ENCODE results near the gene SMYD1.

The SMYD1 gene

GRCh38 chr2:88139203-88139702 lies 71.6 kb downstream of the SMYD1 start:
- H3K4me3 ChIP-seq (ENCODE audit: low read depth, low read length), result no peak overlapping the region
- no peak for DNase-seq (ENCODE audit: low read depth)
- no peak for TF ChIP-seq CTCF (conservative IDR thresholded peaks at IDR 0.05; ENCODE audit: low read depth, low read length)

- no peak overlapping the region for H3K4me3 ChIP-seq (ENCODE audit: low read depth, low read length)
- TF ChIP-seq CTCF (conservative IDR thresholded peaks at IDR 0.05; ENCODE audit: low read depth, low read length), result no peak
Measured at GRCh38 chr2:88139804-88140203, 72.2 kb downstream of the SMYD1 start.

GRCh38 chr2:88141952-88142351 lies 74.3 kb downstream of the SMYD1 start:
- H3K4me3 ChIP-seq (ENCODE audit: low read depth, low read length), result no peak overlapping the region
- DNase-seq (ENCODE audit: low read depth), result no peak
- TF ChIP-seq CTCF (conservative IDR thresholded peaks at IDR 0.05; ENCODE audit: low read depth, low read length), result no peak

More at GRCh38 chr2:88139804-88140203, 72.2 kb downstream of the SMYD1 start:
- no peak for DNase-seq (ENCODE audit: low read depth)

- H3K4me3 ChIP-seq (ENCODE audit: low read depth, low read length), result no peak overlapping the region
- TF ChIP-seq CTCF (conservative IDR thresholded peaks at IDR 0.05; ENCODE audit: low read depth, low read length), result no peak
- DNase-seq (ENCODE audit: low read depth), result no peak
Measured at GRCh38 chr2:88144271-88144670, 76.6 kb downstream of the SMYD1 start.

- no peak for DNase-seq (ENCODE audit: low read depth)
- H3K4me3 ChIP-seq (ENCODE audit: low read depth, low read length), result no peak overlapping the region
- TF ChIP-seq CTCF (conservative IDR thresholded peaks at IDR 0.05; ENCODE audit: low read depth, low read length), result no peak
Measured at GRCh38 chr2:88144914-88145497, 77.4 kb downstream of the SMYD1 start.

GRCh38 chr2:88146590-88146989 lies 79.0 kb downstream of the SMYD1 start:
- no peak for TF ChIP-seq CTCF (conservative IDR thresholded peaks at IDR 0.05; ENCODE audit: low read depth, low read length)
- no peak for DNase-seq (ENCODE audit: low read depth)
- H3K4me3 ChIP-seq (ENCODE audit: low read depth, low read length), result no peak overlapping the region

- H3K4me3 ChIP-seq (ENCODE audit: low read depth, low read length), result no peak overlapping the region
- TF ChIP-seq CTCF (conservative IDR thresholded peaks at IDR 0.05; ENCODE audit: low read depth, low read length), result no peak
- no peak for DNase-seq (ENCODE audit: low read depth)
Measured at GRCh38 chr2:88147145-88147544, 79.5 kb downstream of the SMYD1 start.

All from choroid plexus epithelial cell (primary cell).